ENCODE data around the gene CABP7. TPM values are rescaled to one million over a fixed set of nuclear protein-coding genes. Genes with fewer than 3 reads are reported as not detected.

CABP7 gene
- total and polyA plus RNA-seq, 2 of the 8 experiments (the other 6 are each of a cell fraction or from before 2014, with no cell fraction given) = 0.20 to 0.36 TPM

DNA sequence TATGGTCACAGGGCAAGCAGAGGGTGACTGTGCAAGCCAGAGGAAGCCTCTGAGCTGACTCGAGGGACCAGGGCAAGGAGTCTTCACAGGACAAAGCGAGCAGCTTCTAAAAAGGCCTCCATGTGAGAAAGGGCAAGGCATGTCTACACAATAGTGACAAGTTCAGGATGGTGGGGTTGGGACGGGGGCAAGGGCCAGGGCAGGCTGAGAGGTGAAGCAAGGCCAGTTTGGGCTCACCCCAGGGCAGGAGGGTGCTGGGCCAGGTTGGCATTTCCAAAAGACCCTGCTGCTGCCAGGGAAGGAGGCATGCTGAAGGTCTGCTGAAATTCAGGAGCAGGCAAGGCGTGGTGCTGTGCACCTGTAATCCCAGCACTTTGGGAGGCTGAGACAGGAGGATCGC, 12.3 kb upstream of the CABP7 start:
- no peak overlapping the region for H3K14ac ChIP-seq (ENCODE audit: insufficient read length)
- H3K27me3 ChIP-seq (replicated peaks in 1 of 4; ENCODE audit: control insufficient read depth in 3 of 4, extremely low read depth in 1 of 4, insufficient read depth in 3 of 4, low read length in 3 of 4) = peaks cover 0 to 16% (median 9%) of the 10 kb centered on the region in 4 experiments; a peak in 3 of 7 replicates
- CTCF ChIA-PET (ENCODE audit: partially characterized antibody) = interaction anchor here (0.6 to 4.5 kb wide), 4 partner anchors 10 to 86 kb away, joined by 3 to 25 read pairs (median 10); no protein-coding TSS in a partner anchor
- 89% methylated on average over 5 of the region's 5 CpGs; no CpG with 5 or more reads in 1 of the 2 experiments for WGBS, 2 experiments (ENCODE audit: extremely low coverage in 1 of 2, insufficient coverage in 1 of 2, insufficient read length in 1 of 2, insufficient replicate concordance in 2 of 2, low coverage in 1 of 2, low lambda C conversion rate in 2 of 2, missing lambda C conversion rate in 1 of 2)
- H2AK5ac ChIP-seq (ENCODE audit: low read depth, low read length) = no peak overlapping the region
- no peak overlapping the region for H4K5ac ChIP-seq (ENCODE audit: insufficient read length, low read depth, low read length)
- no peak overlapping the region for H3K56ac ChIP-seq (replicated peaks; ENCODE audit: insufficient read length, low read depth, low read length)
- H3K79me2 ChIP-seq (ENCODE audit: control insufficient read depth in 1 of 2, insufficient read depth in 2 of 2, low read length in 2 of 2) = no peaks in the 10 kb centered on the region
- peaks cover 9% of the 10 kb centered on the region; the same call in 1 of the 2 replicates for H3K23me2 ChIP-seq (ENCODE audit: low read depth, low read length)
- no peak overlapping the region for H3K4me3 ChIP-seq (ENCODE audit: extremely low read depth in 1 of 4, insufficient read depth in 2 of 4, low read depth in 3 of 4, low read length in 4 of 4)
- H2AFZ ChIP-seq (ENCODE audit: low read length) = no peak overlapping the region
- no peak overlapping the region for H3K27ac ChIP-seq (ENCODE audit: low read depth, low read length)
- POLR2A ChIA-PET (ENCODE audit: partially characterized antibody) = interaction anchor here (1.0 to 1.1 kb wide), 2 partner anchors 30 to 75 kb away, joined by 3 read pairs; no protein-coding TSS in a partner anchor
- H4K91ac ChIP-seq (replicated peaks; ENCODE audit: insufficient read length, low read length) = no peak overlapping the region
- no peak overlapping the region for H2BK120ac ChIP-seq (replicated peaks; ENCODE audit: low read depth, low read length)
- peaks cover 1 to 38% (median 27%) of the 10 kb centered on the region in 4 experiments for H3K4me1 ChIP-seq (replicated peaks in 1 of 4; ENCODE audit: control insufficient read depth in 3 of 4, insufficient read depth in 4 of 4, low read length in 3 of 4)
- H3K4me2 ChIP-seq (ENCODE audit: insufficient read depth in 1 of 2, low read depth in 2 of 2, low read length in 2 of 2) = no peak overlapping the region
- no peak overlapping the region for H2BK20ac ChIP-seq (ENCODE audit: low read length)
- H2BK15ac ChIP-seq (ENCODE audit: low read length) = no peak overlapping the region
- no peak overlapping the region for H2BK12ac ChIP-seq (ENCODE audit: low read depth, low read length)
- H3K18ac ChIP-seq (ENCODE audit: extremely low read depth, low read length) = no peak overlapping the region
- H3K36me3 ChIP-seq (ENCODE audit: control insufficient read depth in 2 of 4, insufficient read depth in 4 of 4, low read length in 3 of 4) = no peaks in the 10 kb centered on the region
- no peaks in the 10 kb centered on the region for H3K9me3 ChIP-seq (ENCODE audit: insufficient read depth in 2 of 2, low read depth in 1 of 2, low read length in 1 of 2)
- no peak for FAIRE-seq
- TF ChIP-seq SIX5 (IDR thresholded peaks at IDR 0.05; ENCODE audit: low read depth, low read length) (no peak), CEBPB (IDR thresholded peaks at IDR 0.05; ENCODE audit: low read depth, low read length) (no peak), SUZ12 (IDR thresholded peaks at IDR 0.05; ENCODE audit: low read length) (no peak), MAFK (IDR thresholded peaks at IDR 0.05; ENCODE audit: low read depth, low read length) (no peak), NANOG (IDR thresholded peaks at IDR 0.05; ENCODE audit: insufficient read depth, low read depth, low read length, poor library complexity, severe bottlenecking) (no peak), SAP30 (IDR thresholded peaks at IDR 0.05; ENCODE audit: insufficient read depth, insufficient replicate concordance, low read length) (no peak), CHD2 (IDR thresholded peaks at IDR 0.05; ENCODE audit: low read length) (no peak), RAD21 (IDR thresholded peaks at IDR 0.05 in 1 of 2, conservative IDR thresholded peaks at IDR 0.05 in 1 of 2; ENCODE audit: low read depth in 2 of 2, low read length in 2 of 2) (no peak)
- TF ChIP-seq, protein P1, sequence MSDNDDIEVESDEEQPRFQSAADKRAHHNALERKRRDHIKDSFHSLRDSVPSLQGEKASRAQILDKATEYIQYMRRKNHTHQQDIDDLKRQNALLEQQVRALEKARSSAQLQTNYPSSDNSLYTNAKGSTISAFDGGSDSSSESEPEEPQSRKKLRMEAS (IDR thresholded peaks at IDR 0.05) = no peak
- TF ChIP-seq, protein P2, sequence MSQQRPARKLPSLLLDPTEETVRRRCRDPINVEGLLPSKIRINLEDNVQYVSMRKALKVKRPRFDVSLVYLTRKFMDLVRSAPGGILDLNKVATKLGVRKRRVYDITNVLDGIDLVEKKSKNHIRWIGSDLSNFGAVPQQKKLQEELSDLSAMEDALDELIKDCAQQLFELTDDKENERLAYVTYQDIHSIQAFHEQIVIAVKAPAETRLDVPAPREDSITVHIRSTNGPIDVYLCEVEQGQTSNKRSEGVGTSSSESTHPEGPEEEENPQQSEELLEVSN (IDR thresholded peaks at IDR 0.05) = no peak
- TF ChIP-seq, protein P3, sequence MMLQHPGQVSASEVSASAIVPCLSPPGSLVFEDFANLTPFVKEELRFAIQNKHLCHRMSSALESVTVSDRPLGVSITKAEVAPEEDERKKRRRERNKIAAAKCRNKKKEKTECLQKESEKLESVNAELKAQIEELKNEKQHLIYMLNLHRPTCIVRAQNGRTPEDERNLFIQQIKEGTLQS (IDR thresholded peaks at IDR 0.05; ENCODE audit: insufficient read depth, low read depth, low read length) = no peak
- H4K20me1 ChIP-seq (replicated peaks in 1 of 2; ENCODE audit: control insufficient read depth in 1 of 2, insufficient read depth in 2 of 2, low read length in 2 of 2) = peaks cover 0 to 5% of the 10 kb centered on the region in 2 experiments
- 0 out of 2 replicates have a peak overlapping the region, but pooled peaks have one; percentile 9 for H2BK5ac ChIP-seq (ENCODE audit: low read depth, low read length)
- no peak overlapping the region for H4K8ac ChIP-seq (ENCODE audit: extremely low read depth, insufficient read depth, low read length)
- no peak overlapping the region for H3K23ac ChIP-seq (ENCODE audit: insufficient read length)
- H3K79me1 ChIP-seq (ENCODE audit: low read depth, low read length) = no peaks in the 10 kb centered on the region
- no peak for DNase-seq (ENCODE audit: low read depth in 1 of 2, low spot score in 2 of 2)
- H3K4ac ChIP-seq (replicated peaks; ENCODE audit: insufficient read length, low read depth, low read length) = no peak overlapping the region
- H3K9ac ChIP-seq (replicated peaks in 1 of 4; ENCODE audit: extremely low read depth in 1 of 4, low read depth in 3 of 4, low read length in 3 of 4) = no peak overlapping the region

Measured in H1 (cell line).